ENCODE results near the gene WDFY2.

DNA sequence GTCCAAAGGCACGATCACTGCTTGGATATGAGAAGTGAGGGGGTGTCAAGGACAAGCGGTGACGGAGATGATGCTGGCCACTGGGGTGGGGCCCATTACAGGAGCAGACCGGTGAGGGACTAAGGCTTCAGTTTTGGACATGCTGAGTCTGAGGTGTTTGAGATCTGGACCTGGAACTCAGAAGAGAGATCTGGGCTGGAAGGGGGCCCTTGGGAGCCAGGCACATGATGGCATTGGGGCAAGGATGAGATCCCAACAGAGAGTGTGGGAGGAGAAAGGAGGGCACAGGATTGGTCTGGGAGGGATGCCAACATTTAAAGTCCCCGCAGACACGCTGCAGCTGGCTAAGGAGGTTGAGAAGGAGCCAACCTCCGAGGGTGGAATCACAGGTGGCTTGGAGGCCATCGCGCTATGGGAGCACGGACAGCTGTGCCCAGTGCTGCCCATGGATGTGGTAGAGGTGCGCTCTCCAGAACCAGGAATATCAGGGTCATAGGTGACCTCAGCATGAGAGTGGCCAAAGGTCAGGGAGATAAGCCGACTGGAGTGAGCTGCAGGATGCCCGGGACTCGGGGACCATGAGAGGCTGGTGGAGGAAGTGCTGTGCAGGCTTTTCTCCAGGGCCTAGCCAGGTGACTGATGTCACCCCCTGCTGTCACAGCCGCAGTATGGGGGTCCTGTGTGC is 197.9 kb downstream of the WDFY2 start:
- TF ChIP-seq, protein P1, sequence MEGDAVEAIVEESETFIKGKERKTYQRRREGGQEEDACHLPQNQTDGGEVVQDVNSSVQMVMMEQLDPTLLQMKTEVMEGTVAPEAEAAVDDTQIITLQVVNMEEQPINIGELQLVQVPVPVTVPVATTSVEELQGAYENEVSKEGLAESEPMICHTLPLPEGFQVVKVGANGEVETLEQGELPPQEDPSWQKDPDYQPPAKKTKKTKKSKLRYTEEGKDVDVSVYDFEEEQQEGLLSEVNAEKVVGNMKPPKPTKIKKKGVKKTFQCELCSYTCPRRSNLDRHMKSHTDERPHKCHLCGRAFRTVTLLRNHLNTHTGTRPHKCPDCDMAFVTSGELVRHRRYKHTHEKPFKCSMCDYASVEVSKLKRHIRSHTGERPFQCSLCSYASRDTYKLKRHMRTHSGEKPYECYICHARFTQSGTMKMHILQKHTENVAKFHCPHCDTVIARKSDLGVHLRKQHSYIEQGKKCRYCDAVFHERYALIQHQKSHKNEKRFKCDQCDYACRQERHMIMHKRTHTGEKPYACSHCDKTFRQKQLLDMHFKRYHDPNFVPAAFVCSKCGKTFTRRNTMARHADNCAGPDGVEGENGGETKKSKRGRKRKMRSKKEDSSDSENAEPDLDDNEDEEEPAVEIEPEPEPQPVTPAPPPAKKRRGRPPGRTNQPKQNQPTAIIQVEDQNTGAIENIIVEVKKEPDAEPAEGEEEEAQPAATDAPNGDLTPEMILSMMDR (IDR thresholded peaks at IDR 0.05), result no peak
- TF ChIP-seq POLR2A (IDR thresholded peaks at IDR 0.05) (no peak), EP300 (IDR thresholded peaks at IDR 0.05) (no peak), POLR2AphosphoS5 (IDR thresholded peaks at IDR 0.05) (no peak)
